HepG2 (cell line): Measurements from ENCODE around the gene CNTN5. TPM values are rescaled to one million over a fixed set of nuclear protein-coding genes. Genes with fewer than 3 reads are reported as not detected.

Source experiments
- ATAC-seq: fragments of 200-7000 bp; cut with Tn5 transposase; 3 replicates; pipeline ENCODE4 v1.9.1; 2020; ENCODE audit warnings: mild to moderate bottlenecking, moderate library complexity
- BruUV-seq: library from RNA; stranded (reverse); fragments of 400-500 nt; replicated peaks from 2 replicates; lab custom pipeline; 2021; lab: Mats Ljungman, UMichigan
- CTCF ChIA-PET: fragments of 300-600 bp; formaldehyde crosslinking; extraction: SDS; loops from one replicate; lab custom pipeline; 2021; ENCODE audit warnings: low total read pairs, inconsistent platforms, low intra/inter-chr PET ratio; lab: Yijun Ruan, JAX
- POLR2A ChIA-PET: fragments of 350-600 bp; sonication (Branson Sonifier 250); formaldehyde crosslinking; loops from one replicate; lab custom pipeline; 2020; ENCODE audit warnings: antibody characterized with exemption, inconsistent platforms; lab: Yijun Ruan, JAX
- DNase-seq: peaks from one replicate; pipeline ENCODE4 v3.0.0-alpha.2; 2015; ENCODE audit warnings: low spot score
- FAIRE-seq: peaks from 3 replicates; lab custom pipeline; 2011; peaks lifted over from hg19 to GRCh38; lab: Jason Lieb, UNC
- H2AFZ ChIP-seq: one replicate; pipeline ENCODE4 v1.6.1; 2011; ENCODE audit warnings: low read length, inconsistent platforms
- H3K27ac ChIP-seq: fragments of 300-600 bp; 3 replicates; pipeline ENCODE4 v1.8.0; 2011; ENCODE audit warnings: mixed run types, mild to moderate bottlenecking, mixed read lengths, low read length, inconsistent platforms; ENCODE audit not compliant: insufficient read depth; ENCODE audit errors: extremely low read length
- H3K27me3 ChIP-seq, 2 experiments: fragments of 200-600 bp in 1 of 2; 2 replicates in 1 of 2; 3 replicates in 1 of 2; pipeline versions ENCODE4 v1.6.0 to v1.8.0; 2011; ENCODE audit warnings: low read length in 2 of 2, mild to moderate bottlenecking in 2 of 2, moderate library complexity in 2 of 2, inconsistent platforms in 1 of 2; ENCODE audit not compliant: insufficient read depth in 2 of 2, control insufficient read depth in 1 of 2
- H3K36me3 ChIP-seq, 2 experiments: fragments of 200-600 bp in 1 of 2; replicated peaks in 1 of 2; 2 replicates in 1 of 2; 3 replicates in 1 of 2; pipeline versions ENCODE4 v1.5.1 to v1.8.0; 2011; ENCODE audit warnings: low read length in 2 of 2, inconsistent platforms in 1 of 2; ENCODE audit not compliant: insufficient read depth in 2 of 2, control insufficient read depth in 1 of 2
- H3K4me1 ChIP-seq: 2 replicates; pipeline ENCODE4 v1.5.1; 2012; ENCODE audit warnings: low read length, inconsistent platforms; ENCODE audit not compliant: insufficient read depth
- H3K4me2 ChIP-seq: 2 replicates; pipeline ENCODE4 v1.6.0; 2011; ENCODE audit warnings: low read depth, low read length, inconsistent platforms
- H3K4me3 ChIP-seq, 3 experiments: fragments of 200-600 bp in 1 of 3; sonication (generic), shearing (Covaris generic) in 1 of 3; replicated peaks in 1 of 3; 2 replicates each; pipeline ENCODE4 v1.5.1; 2011 to 2016; ENCODE audit warnings: low read length in 3 of 3, inconsistent platforms in 2 of 3, low read depth in 2 of 3, mild to moderate bottlenecking in 2 of 3, control low read depth in 1 of 3, mixed read lengths in 1 of 3; ENCODE audit not compliant: insufficient read depth in 1 of 3
- H3K79me2 ChIP-seq: one replicate; pipeline ENCODE4 v1.6.1; 2011; ENCODE audit warnings: low read length, inconsistent platforms; ENCODE audit not compliant: insufficient read depth
- H3K9ac ChIP-seq: 2 replicates; pipeline ENCODE4 v1.6.0; 2011; ENCODE audit warnings: mild to moderate bottlenecking, low read depth, low read length, inconsistent platforms; ENCODE audit not compliant: insufficient read depth
- H3K9me3 ChIP-seq: 2 replicates; pipeline ENCODE4 v1.5.1; 2012; ENCODE audit warnings: mild to moderate bottlenecking, low read length
- H4K20me1 ChIP-seq: 2 replicates; pipeline ENCODE4 v1.6.0; 2011; ENCODE audit warnings: inconsistent platforms, mild to moderate bottlenecking, low read length, moderate library complexity; ENCODE audit not compliant: insufficient read depth
- CBFB ChIP-seq: sonication (generic); formaldehyde crosslinking; IDR thresholded peaks from 2 replicates; pipeline ENCODE4 v1.4.0; 2020; ENCODE audit warnings: missing genetic modification reagents
- HOXA9 ChIP-seq: sonication (generic); formaldehyde crosslinking; IDR thresholded peaks from 2 replicates; pipeline ENCODE4 v1.8.1; 2022; ENCODE audit warnings: missing genetic modification reagents, mild to moderate bottlenecking, moderate library complexity, borderline replicate concordance
- KAT8 ChIP-seq: IDR thresholded peaks from 2 replicates; pipeline ENCODE4 v1.6.1; 2016; ENCODE audit warnings: missing genetic modification reagents, missing compliant biosample characterization
- MED1 ChIP-seq: sonication (generic); formaldehyde crosslinking; IDR thresholded peaks from 2 replicates; pipeline ENCODE4 v1.4.0; 2020; ENCODE audit warnings: missing genetic modification reagents
- NFYC ChIP-seq: IDR thresholded peaks from 2 replicates; pipeline ENCODE4 v1.6.1; 2016; ENCODE audit warnings: missing genetic modification reagents, missing compliant biosample characterization
- ZMAT3 ChIP-seq: sonication (generic); formaldehyde crosslinking; conservative IDR thresholded peaks from 2 replicates; pipeline ENCODE4 v1.7.0; 2021; ENCODE audit warnings: missing genetic modification reagents
- ZNF264 ChIP-seq: sonication (generic); formaldehyde crosslinking; IDR thresholded peaks from 2 replicates; pipeline ENCODE4 v1.4.0; 2020; ENCODE audit warnings: missing genetic modification reagents
- ZNF343 ChIP-seq: sonication (generic); formaldehyde crosslinking; IDR thresholded peaks from 2 replicates; pipeline ENCODE4 v1.4.0; 2020; ENCODE audit warnings: mild to moderate bottlenecking, missing genetic modification reagents
- ZNF737 ChIP-seq: sonication (generic); formaldehyde crosslinking; IDR thresholded peaks from 2 replicates; pipeline ENCODE4 v1.5.0; 2020; ENCODE audit warnings: missing genetic modification reagents, mild to moderate bottlenecking, borderline replicate concordance
- WGBS: methylation state at CpG from one replicate; pipeline ENCODE4 v1.1.6; 2017; ENCODE audit warnings: low lambda C conversion rate; 5-methylcytosine and 5-hydroxymethylcytosine counted together
- in situ Hi-C: cut with HindIII; loops from 2 replicates; pipeline ENCODE4 v1.10.0; 2017; ENCODE audit warnings: low pct_unique_long_range_greater_than_20kb; ENCODE audit not compliant: extremely low pct_ligation_motif_present
- intact Hi-C: fragments of 100-400 bp; cut with micrococcal nuclease; formaldehyde crosslinking; loops from one replicate; pipeline ENCODE4 v1.10.0; 2022; ENCODE audit not compliant: unreplicated experiment
- polyA plus RNA-seq, 8 experiments: library from polyadenylated mRNA; depleted of rRNA in 3 of 8; stranded (reverse) in 7 of 8; unstranded in 1 of 8; fragments of >200 nt; fragmentation: Illumina TruSeq in 4 of 8; extraction: Trizol in 4 of 8; gene quantifications; 2 replicates each; pipeline versions ENCODE4 v1.2.1 to v1.2.3, GENCODE V29; 2011 to 2016; ENCODE audit warnings: low read depth in 4 of 8, missing spikeins in 1 of 8, mixed read lengths in 1 of 8; ENCODE audit not compliant: insufficient read depth in 1 of 8
- total RNA-seq, 5 experiments: library from RNA; depleted of rRNA; stranded (reverse); fragments of >200 nt; fragmentation: Illumina TruSeq; extraction: Trizol; gene quantifications; 2 replicates each; pipeline ENCODE4 v1.2.3, GENCODE V29; 2016; ENCODE audit warnings: low read depth in 1 of 5
- TF ChIP-seq, protein P1 (sequence below): sonication (generic); formaldehyde crosslinking; IDR thresholded peaks from 2 replicates; pipeline ENCODE4 v1.8.0; 2022; ENCODE audit warnings: mild to moderate bottlenecking, missing genetic modification reagents, moderate library complexity
- TF ChIP-seq, protein P2 (sequence below): sonication (generic); formaldehyde crosslinking; IDR thresholded peaks from 2 replicates; pipeline ENCODE4 v1.8.0; 2022; ENCODE audit warnings: missing genetic modification reagents, mild to moderate bottlenecking, borderline replicate concordance
- TF ChIP-seq, protein P3 (sequence below): sonication (generic); formaldehyde crosslinking; IDR thresholded peaks from 2 replicates; pipeline ENCODE4 v1.4.0; 2020; ENCODE audit warnings: mild to moderate bottlenecking, missing genetic modification reagents

The CNTN5 gene
- total and polyA plus RNA-seq, 2 of the 13 experiments (the other 11 are each of a cell fraction or from before 2014, with no cell fraction given), result not detected

GRCh38 chr11:99682646-99683045, 661.9 kb downstream of the CNTN5 start (continued):
- TF ChIP-seq, protein P1, sequence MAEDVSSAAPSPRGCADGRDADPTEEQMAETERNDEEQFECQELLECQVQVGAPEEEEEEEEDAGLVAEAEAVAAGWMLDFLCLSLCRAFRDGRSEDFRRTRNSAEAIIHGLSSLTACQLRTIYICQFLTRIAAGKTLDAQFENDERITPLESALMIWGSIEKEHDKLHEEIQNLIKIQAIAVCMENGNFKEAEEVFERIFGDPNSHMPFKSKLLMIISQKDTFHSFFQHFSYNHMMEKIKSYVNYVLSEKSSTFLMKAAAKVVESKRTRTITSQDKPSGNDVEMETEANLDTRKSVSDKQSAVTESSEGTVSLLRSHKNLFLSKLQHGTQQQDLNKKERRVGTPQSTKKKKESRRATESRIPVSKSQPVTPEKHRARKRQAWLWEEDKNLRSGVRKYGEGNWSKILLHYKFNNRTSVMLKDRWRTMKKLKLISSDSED (CRISPR knock-in tag), result no peak
- no peak for TF ChIP-seq CBFB (CRISPR knock-in tag)
- TF ChIP-seq, all 625 proteins: peak for 0

- DNase-seq (no peak), FAIRE-seq (no peak), ATAC-seq (no peak)
- WGBS, result 17% methylated on average over 3 of the region's 3 CpGs
- H3K4me3 ChIP-seq, result no peak overlapping the region
- H3K9me3 ChIP-seq, result no peaks in the 10 kb centered on the region
- H2AFZ ChIP-seq, result no peak overlapping the region
- no peaks in the 10 kb centered on the region for H4K20me1 ChIP-seq
- H3K4me1 ChIP-seq, result no peaks in the 10 kb centered on the region
- BruUV-seq, result no TSS peak
- no peak overlapping the region for H3K27ac ChIP-seq
- H3K27me3 ChIP-seq, result no peaks in the 10 kb centered on the region
- TF ChIP-seq, protein P2, sequence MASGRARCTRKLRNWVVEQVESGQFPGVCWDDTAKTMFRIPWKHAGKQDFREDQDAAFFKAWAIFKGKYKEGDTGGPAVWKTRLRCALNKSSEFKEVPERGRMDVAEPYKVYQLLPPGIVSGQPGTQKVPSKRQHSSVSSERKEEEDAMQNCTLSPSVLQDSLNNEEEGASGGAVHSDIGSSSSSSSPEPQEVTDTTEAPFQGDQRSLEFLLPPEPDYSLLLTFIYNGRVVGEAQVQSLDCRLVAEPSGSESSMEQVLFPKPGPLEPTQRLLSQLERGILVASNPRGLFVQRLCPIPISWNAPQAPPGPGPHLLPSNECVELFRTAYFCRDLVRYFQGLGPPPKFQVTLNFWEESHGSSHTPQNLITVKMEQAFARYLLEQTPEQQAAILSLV (CRISPR knock-in tag), result no peak
- TF ChIP-seq MED1 (CRISPR knock-in tag) (no peak), ZNF737 (no peak), NFYC (CRISPR knock-in tag) (no peak), KAT8 (CRISPR knock-in tag) (no peak), ZMAT3 (CRISPR knock-in tag) (no peak), ZNF264 (no peak), ZNF343 (CRISPR knock-in tag) (no peak), HOXA9 (CRISPR knock-in tag) (no peak)
- TF ChIP-seq, protein P3, sequence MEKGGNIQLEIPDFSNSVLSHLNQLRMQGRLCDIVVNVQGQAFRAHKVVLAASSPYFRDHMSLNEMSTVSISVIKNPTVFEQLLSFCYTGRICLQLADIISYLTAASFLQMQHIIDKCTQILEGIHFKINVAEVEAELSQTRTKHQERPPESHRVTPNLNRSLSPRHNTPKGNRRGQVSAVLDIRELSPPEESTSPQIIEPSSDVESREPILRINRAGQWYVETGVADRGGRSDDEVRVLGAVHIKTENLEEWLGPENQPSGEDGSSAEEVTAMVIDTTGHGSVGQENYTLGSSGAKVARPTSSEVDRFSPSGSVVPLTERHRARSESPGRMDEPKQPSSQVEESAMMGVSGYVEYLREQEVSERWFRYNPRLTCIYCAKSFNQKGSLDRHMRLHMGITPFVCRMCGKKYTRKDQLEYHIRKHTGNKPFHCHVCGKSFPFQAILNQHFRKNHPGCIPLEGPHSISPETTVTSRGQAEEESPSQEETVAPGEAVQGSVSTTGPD, result no peak
- no peak overlapping the region for H3K9ac ChIP-seq
- POLR2A ChIA-PET, result no interaction called here
- CTCF ChIA-PET, result no interaction called here
- H3K79me2 ChIP-seq, result no peaks in the 10 kb centered on the region
- no peaks in the 10 kb centered on the region for H3K36me3 ChIP-seq
- H3K4me2 ChIP-seq, result no peak overlapping the region
- intact Hi-C loops (no loop called here), in situ Hi-C loops (no loop called here)
Observed at GRCh38 chr11:99683933-99684332, 663.2 kb downstream of the CNTN5 start.
